Gastroesophageal sphincter (tissue), 4 donors: ENCODE results near the gene INAVA. TPM values are rescaled to one million over a fixed set of nuclear protein-coding genes. Genes with fewer than 3 reads are reported as not detected.

Source experiments
- ATAC-seq: fragments of 150-250 bp; one replicate; pipeline ENCODE4 v1.9.1; 2016; ENCODE audit warnings: mild to moderate bottlenecking, moderate library complexity
- H3K27ac ChIP-seq, 4 donors: fragments of 200-600 bp; sonication (generic) in 3 of 4; 1 replicate in 3 of 4; 2 replicates in 1 of 4; pipeline ENCODE4 v1.5.1; 2016 to 2019
- H3K27me3 ChIP-seq: fragments of 200-600 bp; sonication (generic); one replicate; pipeline ENCODE4 v1.5.1; 2019
- H3K36me3 ChIP-seq, 2 donors: fragments of 200-600 bp; sonication (generic); one replicate each; pipeline ENCODE4 v1.5.1; 2019; ENCODE audit warnings: control low read depth in 1 of 2
- H3K4me1 ChIP-seq, 3 donors: fragments of 200-600 bp; sonication (generic); 1 replicate in 2 of 3; 2 replicates in 1 of 3; pipeline ENCODE4 v1.5.1; 2016 to 2019; ENCODE audit warnings: control low read depth in 2 of 3
- H3K4me3 ChIP-seq, 2 donors: fragments of 200-600 bp; sonication (generic); one replicate each; pipeline ENCODE4 v1.5.1; 2019; ENCODE audit warnings: mild to moderate bottlenecking in 1 of 2, moderate library complexity in 1 of 2
- H3K9me3 ChIP-seq, 3 donors: fragments of 200-600 bp; sonication (generic); one replicate each; pipeline ENCODE4 v1.5.1; 2017 to 2019; ENCODE audit warnings: control low read depth in 2 of 3
- CTCF ChIP-seq, 4 experiments: fragments of 200-600 bp in 2 of 4; fragments of 450-650 bp in 2 of 4; sonication (generic) in 1 of 4; IDR thresholded peaks; one replicate each; pipeline ENCODE4 v1.5.1; 2017 to 2019; ENCODE audit warnings: antibody characterized with exemption in 4 of 4, mild to moderate bottlenecking in 2 of 4, moderate library complexity in 2 of 4
- EP300 ChIP-seq: sonication (generic); formaldehyde crosslinking; IDR thresholded peaks from one replicate; pipeline ENCODE4 v1.6.1; 2017; ENCODE audit warnings: antibody characterized with exemption, mild to moderate bottlenecking
- POLR2A ChIP-seq, 2 donors: fragments of 450-650 bp; IDR thresholded peaks; one replicate each; pipeline ENCODE4 v1.6.1; 2017; ENCODE audit warnings: antibody characterized with exemption in 2 of 2, mild to moderate bottlenecking in 2 of 2, moderate library complexity in 1 of 2
- POLR2AphosphoS5 ChIP-seq: sonication (generic); formaldehyde crosslinking; IDR thresholded peaks from one replicate; pipeline ENCODE4 v1.6.1; 2017; ENCODE audit warnings: antibody characterized with exemption
- WGBS, 2 donors: methylation state at CpG; one replicate each; pipeline ENCODE4 v1.1.5; 2018; ENCODE audit warnings: low coverage in 1 of 2; 5-methylcytosine and 5-hydroxymethylcytosine counted together
- total RNA-seq, 4 donors: library from RNA; depleted of rRNA; stranded (reverse); fragments of >200 nt; gene quantifications; one replicate each; pipeline ENCODE4 v1.1.0, GENCODE V29; 2016

Gene INAVA
- total RNA-seq, 4 donors from 2014 or later = 0.47 to 2.9 TPM; not detected in 2

- TF ChIP-seq CTCF (IDR thresholded peaks at IDR 0.05) (no peak), POLR2A (IDR thresholded peaks at IDR 0.05) (no peak), EP300 (no peak), POLR2AphosphoS5 (no peak)
- Histone ChIP-seq H3K4me3 (no peak overlapping the region), H3K36me3 (no peaks in the 10 kb centered on the region), H3K9me3 (no peaks in the 10 kb centered on the region), H3K27ac (no peak overlapping the region), H3K27me3 (peaks cover 56% of the 10 kb centered on the region), H3K4me1 (peaks cover 0 to 17% (median 10%) of the 10 kb centered on the region in 3 donors)
- no peak for ATAC-seq
- 94% methylated on average over 3 of the region's 7 CpGs; no CpG with 5 or more reads in 1 of the 2 donors for WGBS, 2 donors
These were observed 6.3 kb upstream of the INAVA start for GRCh38 chr1:200888349-200888838.

GRCh38 chr1:200889571-200889970 is 5.1 kb upstream of the INAVA start:
- Histone ChIP-seq H3K4me1 (peaks cover 0 to 17% (median 10%) of the 10 kb centered on the region in 3 donors), H3K9me3 (no peaks in the 10 kb centered on the region), H3K27me3 (peaks cover 63% of the 10 kb centered on the region), H3K36me3 (no peaks in the 10 kb centered on the region), H3K4me3 (no peak overlapping the region), H3K27ac (no peak overlapping the region)
- ATAC-seq = no peak
- TF ChIP-seq POLR2AphosphoS5 (no peak), CTCF (IDR thresholded peaks at IDR 0.05) (no peak), EP300 (no peak), POLR2A (IDR thresholded peaks at IDR 0.05) (no peak)
- WGBS, 2 donors = 100% methylated on average over 1 of the region's 2 CpGs

- 92 to 97% methylated on average over 10 to 11 of the region's 15 CpGs for WGBS, 2 donors
- peaks cover 0 to 17% (median 10%) of the 10 kb centered on the region in 3 donors for H3K4me1 ChIP-seq
- H3K4me3 ChIP-seq = no peak overlapping the region
- no peaks in the 10 kb centered on the region for H3K36me3 ChIP-seq
- peaks cover 63% of the 10 kb centered on the region for H3K27me3 ChIP-seq
- H3K27ac ChIP-seq = no peak overlapping the region
- H3K9me3 ChIP-seq = no peaks in the 10 kb centered on the region
- TF ChIP-seq CTCF (IDR thresholded peaks at IDR 0.05) (no peak), POLR2AphosphoS5 (no peak), EP300 (no peak), POLR2A (IDR thresholded peaks at IDR 0.05) (no peak)
- ATAC-seq = no peak
These were observed 4.7 kb upstream of the INAVA start for GRCh38 chr1:200890027-200890426.

- Histone ChIP-seq H3K4me1 (peaks cover 0 to 17% (median 10%) of the 10 kb centered on the region in 3 donors), H3K9me3 (no peaks in the 10 kb centered on the region), H3K27ac (no peak overlapping the region), H3K36me3 (no peaks in the 10 kb centered on the region), H3K4me3 (peak overlapping the region in 1 of 2 donors; percentile 48), H3K27me3 (peaks cover 63% of the 10 kb centered on the region)
- TF ChIP-seq CTCF (IDR thresholded peaks at IDR 0.05) (no peak), POLR2AphosphoS5 (no peak), POLR2A (IDR thresholded peaks at IDR 0.05) (no peak), EP300 (no peak)
- peak; percentile 35 for ATAC-seq
- WGBS, 2 donors = 7 to 9% methylated on average over 19 to 41 of the region's 72 CpGs
These were observed 3.6 kb upstream of the INAVA start for GRCh38 chr1:200890818-200891773.
